Fibroblast of lung (primary cell): Measurements from ENCODE around the gene SLC25A34. TPM values are rescaled to one million over a fixed set of nuclear protein-coding genes. Genes with fewer than 3 reads are reported as not detected.
A peak's percentile ranks its signal among the peaks of the same experiment; 100 is the strongest.

Experiments
- DNase-seq, 2 donors: peaks; one replicate each; pipeline versions ENCODE4 v3.0.0 to v3.0.0-alpha.2; 2010; ENCODE audit warnings: low read depth in 2 of 2
- H2AFZ ChIP-seq: 2 replicates; pipeline ENCODE4 v1.5.1; 2012; ENCODE audit warnings: low read length, control low read depth, inconsistent platforms
- H3K27ac ChIP-seq: 2 replicates; pipeline ENCODE4 v1.5.1; 2011; ENCODE audit warnings: low read length, control low read depth; ENCODE audit not compliant: insufficient read depth
- H3K27me3 ChIP-seq: 2 replicates; pipeline ENCODE4 v1.5.1; 2011; ENCODE audit warnings: mild to moderate bottlenecking, low read length; ENCODE audit not compliant: control insufficient read depth, insufficient read depth
- H3K36me3 ChIP-seq: 2 replicates; pipeline ENCODE4 v1.5.1; 2011; ENCODE audit warnings: low read length; ENCODE audit not compliant: control insufficient read depth, insufficient read depth
- H3K4me1 ChIP-seq: 2 replicates; pipeline ENCODE4 v1.5.1; 2011; ENCODE audit warnings: low read length; ENCODE audit not compliant: control insufficient read depth, insufficient read depth; ENCODE audit errors: extremely low read depth
- H3K4me2 ChIP-seq: 2 replicates; pipeline ENCODE4 v1.5.1; 2011; ENCODE audit warnings: low read length, control low read depth; ENCODE audit not compliant: insufficient read depth; ENCODE audit errors: extremely low read depth
- H3K4me3 ChIP-seq, 4 experiments: fragments of 200-600 bp in 1 of 4; sonication (generic) in 1 of 4; replicated peaks in 1 of 4; 2 replicates each; pipeline ENCODE4 v1.5.1; 2011 to 2016; ENCODE audit warnings: low read length in 4 of 4, low read depth in 3 of 4, mild to moderate bottlenecking in 3 of 4, control low read depth in 2 of 4, inconsistent platforms in 1 of 4, mixed read lengths in 1 of 4; ENCODE audit not compliant: insufficient read depth in 1 of 4; ENCODE audit errors: control extremely low read depth in 1 of 4
- H3K79me2 ChIP-seq: 2 replicates; pipeline ENCODE4 v1.5.1; 2012; ENCODE audit warnings: mild to moderate bottlenecking, low read length, inconsistent platforms; ENCODE audit not compliant: control insufficient read depth, insufficient read depth
- H3K9ac ChIP-seq: 2 replicates; pipeline ENCODE4 v1.5.1; 2011; ENCODE audit warnings: mild to moderate bottlenecking, low read length, control low read depth; ENCODE audit not compliant: insufficient read depth
- H3K9me3 ChIP-seq: 2 replicates; pipeline ENCODE4 v1.5.1; 2012; ENCODE audit warnings: low read depth, low read length; ENCODE audit not compliant: control insufficient read depth, insufficient read depth
- H4K20me1 ChIP-seq: 2 replicates; pipeline ENCODE4 v1.5.1; 2011; ENCODE audit warnings: low read length; ENCODE audit not compliant: control insufficient read depth, insufficient read depth; ENCODE audit errors: extremely low read depth
- EZH2 ChIP-seq: IDR thresholded peaks from 2 replicates; pipeline ENCODE4 v1.5.1; 2012; ENCODE audit warnings: low read length, control low read depth, mild to moderate bottlenecking; ENCODE audit errors: missing control alignments
- polyA plus RNA-seq, 2 donors: library from polyadenylated mRNA; depleted of rRNA in 1 of 2; stranded (reverse) in 1 of 2; unstranded in 1 of 2; fragments of >200 nt; gene quantifications; 2 replicates each; pipeline ENCODE4 v1.2.1, GENCODE V29; 2011 to 2012; ENCODE audit warnings: missing spikeins in 1 of 2
- total RNA-seq: library from RNA; depleted of rRNA; stranded (reverse); fragments of >200 nt; gene quantifications from 2 replicates; pipeline ENCODE4 v1.2.1, GENCODE V29; 2014
- TF ChIP-seq, protein P1 (sequence below), 2 donors: IDR thresholded peaks in 1 of 2; conservative IDR thresholded peaks in 1 of 2; 1 replicate in 1 of 2; 2 replicates in 1 of 2; pipeline ENCODE4 v1.5.1; 2011 to 2012; ENCODE audit warnings: low read length in 2 of 2, control low read depth in 1 of 2, inconsistent platforms in 1 of 2, low read depth in 1 of 2, mild to moderate bottlenecking in 1 of 2

SLC25A34 gene
- total and polyA plus RNA-seq, 2 donors (not counting 1 experiment from before 2014, with no cell fraction given), result 0.35 to 0.83 TPM

GRCh38 chr1:15761366-15762128 lies 25.5 kb downstream of the SLC25A34 start:
- Histone ChIP-seq H4K20me1 (no peaks in the 10 kb centered on the region), H2AFZ (no peak overlapping the region), H3K4me2 (peak overlapping the region; percentile 29), H3K27me3 (no peaks in the 10 kb centered on the region), H3K4me1 (peaks cover 16% of the 10 kb centered on the region), H3K36me3 (peaks cover 5% of the 10 kb centered on the region), H3K4me3 (peak overlapping the region in 2 of 4 experiments; percentile 42 to 71), H3K27ac (peak overlapping the region; percentile 69), H3K79me2 (peaks cover 4% of the 10 kb centered on the region), H3K9ac (no peak overlapping the region), H3K9me3 (no peaks in the 10 kb centered on the region)
- TF ChIP-seq EZH2, result no peak
- TF ChIP-seq, protein P1, sequence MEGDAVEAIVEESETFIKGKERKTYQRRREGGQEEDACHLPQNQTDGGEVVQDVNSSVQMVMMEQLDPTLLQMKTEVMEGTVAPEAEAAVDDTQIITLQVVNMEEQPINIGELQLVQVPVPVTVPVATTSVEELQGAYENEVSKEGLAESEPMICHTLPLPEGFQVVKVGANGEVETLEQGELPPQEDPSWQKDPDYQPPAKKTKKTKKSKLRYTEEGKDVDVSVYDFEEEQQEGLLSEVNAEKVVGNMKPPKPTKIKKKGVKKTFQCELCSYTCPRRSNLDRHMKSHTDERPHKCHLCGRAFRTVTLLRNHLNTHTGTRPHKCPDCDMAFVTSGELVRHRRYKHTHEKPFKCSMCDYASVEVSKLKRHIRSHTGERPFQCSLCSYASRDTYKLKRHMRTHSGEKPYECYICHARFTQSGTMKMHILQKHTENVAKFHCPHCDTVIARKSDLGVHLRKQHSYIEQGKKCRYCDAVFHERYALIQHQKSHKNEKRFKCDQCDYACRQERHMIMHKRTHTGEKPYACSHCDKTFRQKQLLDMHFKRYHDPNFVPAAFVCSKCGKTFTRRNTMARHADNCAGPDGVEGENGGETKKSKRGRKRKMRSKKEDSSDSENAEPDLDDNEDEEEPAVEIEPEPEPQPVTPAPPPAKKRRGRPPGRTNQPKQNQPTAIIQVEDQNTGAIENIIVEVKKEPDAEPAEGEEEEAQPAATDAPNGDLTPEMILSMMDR (conservative IDR thresholded peaks at IDR 0.05 in 1 of 2, IDR thresholded peaks at IDR 0.05 in 1 of 2; ENCODE audit: low read depth in 1 of 2, low read length in 2 of 2), result no peak
- peak in 1 of 2 donors; percentile 35 for DNase-seq

DNA sequence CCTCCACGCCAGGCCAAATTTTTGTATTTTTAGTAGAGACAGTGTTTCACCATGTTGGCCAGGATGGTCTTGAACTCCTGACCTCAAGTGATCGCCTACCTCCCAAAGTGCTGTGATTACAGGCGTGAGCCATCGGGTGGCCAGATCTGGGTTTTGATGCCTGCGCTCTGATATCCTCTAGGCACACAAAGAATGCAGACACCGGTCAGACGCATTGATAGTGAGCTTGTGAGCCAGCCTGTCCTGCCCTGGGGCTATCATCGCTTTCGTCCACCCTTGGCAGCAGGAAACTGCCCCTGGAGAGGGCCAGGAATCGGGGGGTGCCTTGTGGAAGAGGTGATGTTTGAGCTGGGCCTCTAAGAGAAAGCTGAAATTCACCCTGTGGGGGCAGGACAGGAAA lies 26.5 kb downstream of the SLC25A34 start:
- no peak overlapping the region for H3K4me2 ChIP-seq
- TF ChIP-seq EZH2, result no peak
- TF ChIP-seq, protein P1 (conservative IDR thresholded peaks at IDR 0.05 in 1 of 2, IDR thresholded peaks at IDR 0.05 in 1 of 2; ENCODE audit: low read depth in 1 of 2, low read length in 2 of 2), result no peak
- no peaks in the 10 kb centered on the region for H4K20me1 ChIP-seq
- no peaks in the 10 kb centered on the region for H3K9me3 ChIP-seq
- no peak overlapping the region for H2AFZ ChIP-seq
- H3K4me1 ChIP-seq, result peaks cover 16% of the 10 kb centered on the region
- peaks cover 4% of the 10 kb centered on the region for H3K79me2 ChIP-seq
- H3K27ac ChIP-seq, result no peak overlapping the region
- no peak overlapping the region for H3K9ac ChIP-seq
- peaks cover 5% of the 10 kb centered on the region for H3K36me3 ChIP-seq
- DNase-seq, result no peak
- no peaks in the 10 kb centered on the region for H3K27me3 ChIP-seq
- H3K4me3 ChIP-seq, result no peak overlapping the region

- no peak overlapping the region for H2AFZ ChIP-seq
- DNase-seq, result no peak
- H3K79me2 ChIP-seq, result peaks cover 4% of the 10 kb centered on the region
- H3K36me3 ChIP-seq, result peaks cover 5% of the 10 kb centered on the region
- H3K9me3 ChIP-seq, result no peaks in the 10 kb centered on the region
- H3K9ac ChIP-seq, result no peak overlapping the region
- no peak overlapping the region for H3K4me3 ChIP-seq
- peaks cover 10% of the 10 kb centered on the region for H3K4me1 ChIP-seq
- no peaks in the 10 kb centered on the region for H4K20me1 ChIP-seq
- no peaks in the 10 kb centered on the region for H3K27me3 ChIP-seq
- TF ChIP-seq, protein P1 (conservative IDR thresholded peaks at IDR 0.05 in 1 of 2, IDR thresholded peaks at IDR 0.05 in 1 of 2; ENCODE audit: low read depth in 1 of 2, low read length in 2 of 2), result no peak
- no peak for TF ChIP-seq EZH2
- H3K4me2 ChIP-seq, result no peak overlapping the region
- H3K27ac ChIP-seq, result no peak overlapping the region
Observed at GRCh38 chr1:15764269-15764764, 28.3 kb downstream of the SLC25A34 start.
